ENCODE results near the gene ADAMTS14. TPM values are rescaled to one million over a fixed set of nuclear protein-coding genes. Genes with fewer than 3 reads are reported as not detected.
A peak's percentile ranks its signal among the peaks of the same experiment; 100 is the strongest.

ADAMTS14 gene
- total RNA-seq, 1 experiment from 2014 or later = 1.9 TPM

DNA sequence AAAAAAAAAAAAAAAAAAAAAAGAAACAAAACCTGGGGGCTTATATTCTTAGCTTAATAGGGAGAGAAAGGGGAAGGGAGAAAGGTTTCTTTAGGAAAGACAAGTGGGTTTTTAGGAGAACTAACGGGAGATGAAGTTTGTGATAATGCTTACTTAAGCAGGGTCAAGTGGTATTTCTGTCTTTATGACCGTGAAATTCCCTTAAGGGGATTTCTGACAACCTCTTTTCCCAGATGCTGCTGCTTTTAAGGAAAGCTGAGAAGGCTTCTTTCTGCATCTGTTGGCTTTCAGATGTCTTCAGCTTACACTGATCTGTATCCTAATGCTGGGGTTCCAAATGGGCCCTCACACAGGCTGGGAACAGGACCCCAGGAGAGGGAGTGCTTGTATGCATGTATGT lies 42.6 kb downstream of the ADAMTS14 start:
- BruUV-seq (replicated peaks) = no TSS peak
- intact Hi-C loops (cut with micrococcal nuclease; ENCODE audit: unreplicated experiment) = no loop called here

DNA sequence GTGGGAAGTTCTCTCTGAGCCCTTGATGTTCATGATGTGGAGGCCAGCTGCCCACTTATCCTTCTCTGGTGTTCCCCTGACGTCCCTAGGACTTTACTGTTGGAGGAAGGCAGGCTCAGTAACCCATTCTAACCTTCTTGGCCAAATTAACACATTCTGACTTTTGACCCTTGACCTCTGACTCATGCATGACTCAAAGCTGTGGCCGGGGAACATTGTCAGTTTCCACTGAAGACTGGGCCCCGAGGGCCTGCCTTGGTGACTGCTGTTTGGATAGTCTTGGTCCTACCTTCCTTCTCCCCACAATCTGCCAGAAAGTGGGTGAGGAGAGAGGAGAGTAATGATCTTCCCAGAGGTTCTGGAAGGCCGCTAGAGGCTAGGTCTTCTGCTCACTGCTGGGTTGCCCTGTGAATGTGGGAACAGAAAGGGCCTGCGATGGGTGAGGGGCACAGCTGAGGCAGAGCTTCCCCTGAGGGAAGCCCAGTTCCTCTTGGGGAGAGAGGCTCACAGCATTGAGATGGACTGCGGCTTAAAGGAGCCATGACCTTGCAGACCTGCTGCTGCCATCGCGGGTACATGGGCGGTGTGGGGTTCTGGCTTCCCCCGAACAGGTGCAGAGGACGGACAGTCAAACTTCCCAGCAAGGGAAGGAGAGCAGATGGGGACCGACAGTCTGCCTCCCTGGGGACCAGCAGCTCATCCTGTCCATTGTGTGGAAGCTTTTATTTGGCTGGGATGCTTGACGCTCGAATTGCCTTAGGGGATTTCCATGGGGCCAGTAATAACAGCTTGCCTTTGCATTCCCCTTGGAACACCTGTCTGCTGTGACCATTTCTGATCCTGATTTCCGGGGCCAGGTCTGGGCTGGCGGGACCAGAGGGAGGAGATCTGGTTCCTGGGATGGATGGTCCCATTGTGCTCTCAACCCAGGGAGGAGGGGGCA lies 43.8 kb downstream of the ADAMTS14 start:
- DNase-seq = peak; percentile 69 to 88
- POLR2A ChIA-PET (ENCODE audit: unreplicated experiment) = interaction anchor here (0.7 to 0.9 kb wide), 2 partner anchors 44 to 111 kb away, joined by 4 to 7 read pairs; partner anchors contain the start of gene ADAMTS14
- H2AFZ ChIP-seq = no peak overlapping the region
- peak overlapping the region; percentile 36 for H3K4me2 ChIP-seq
- no peaks in the 10 kb centered on the region for H3K9me3 ChIP-seq (ENCODE audit: insufficient read depth, low read depth)
- peaks cover 23% of the 10 kb centered on the region; the same call in 1 of the 2 replicates for H3F3A ChIP-seq (ENCODE audit: insufficient read depth, low read depth)
- H3K4me1 ChIP-seq (replicated peaks; ENCODE audit: insufficient read depth) = peaks cover 31% of the 10 kb centered on the region
- intact Hi-C loops (cut with micrococcal nuclease; ENCODE audit: unreplicated experiment) = no loop called here
- H3K9me2 ChIP-seq (ENCODE audit: insufficient read depth) = no peaks in the 10 kb centered on the region
- H3K36me3 ChIP-seq (ENCODE audit: low read depth) = no peaks in the 10 kb centered on the region
- TF ChIP-seq, protein P1, sequence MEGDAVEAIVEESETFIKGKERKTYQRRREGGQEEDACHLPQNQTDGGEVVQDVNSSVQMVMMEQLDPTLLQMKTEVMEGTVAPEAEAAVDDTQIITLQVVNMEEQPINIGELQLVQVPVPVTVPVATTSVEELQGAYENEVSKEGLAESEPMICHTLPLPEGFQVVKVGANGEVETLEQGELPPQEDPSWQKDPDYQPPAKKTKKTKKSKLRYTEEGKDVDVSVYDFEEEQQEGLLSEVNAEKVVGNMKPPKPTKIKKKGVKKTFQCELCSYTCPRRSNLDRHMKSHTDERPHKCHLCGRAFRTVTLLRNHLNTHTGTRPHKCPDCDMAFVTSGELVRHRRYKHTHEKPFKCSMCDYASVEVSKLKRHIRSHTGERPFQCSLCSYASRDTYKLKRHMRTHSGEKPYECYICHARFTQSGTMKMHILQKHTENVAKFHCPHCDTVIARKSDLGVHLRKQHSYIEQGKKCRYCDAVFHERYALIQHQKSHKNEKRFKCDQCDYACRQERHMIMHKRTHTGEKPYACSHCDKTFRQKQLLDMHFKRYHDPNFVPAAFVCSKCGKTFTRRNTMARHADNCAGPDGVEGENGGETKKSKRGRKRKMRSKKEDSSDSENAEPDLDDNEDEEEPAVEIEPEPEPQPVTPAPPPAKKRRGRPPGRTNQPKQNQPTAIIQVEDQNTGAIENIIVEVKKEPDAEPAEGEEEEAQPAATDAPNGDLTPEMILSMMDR (conservative IDR thresholded peaks at IDR 0.05) = no peak
- TF ChIP-seq EZH2 (IDR thresholded peaks at IDR 0.05; ENCODE audit: low read depth) = no peak
- no peaks in the 10 kb centered on the region for H3K79me2 ChIP-seq (ENCODE audit: low read depth)
- no TSS peak for BruUV-seq (replicated peaks)
- CTCF ChIA-PET = interaction anchor here (0.6 kb wide), 1 partner anchor 225 kb away, joined by 3 read pairs; no protein-coding TSS in a partner anchor
- H3K4me3 ChIP-seq = no peak overlapping the region
- H3K27me3 ChIP-seq (ENCODE audit: insufficient read depth, low read depth) = no peaks in the 10 kb centered on the region
- no peaks in the 10 kb centered on the region for H4K20me1 ChIP-seq (ENCODE audit: insufficient read depth)
- peak overlapping the region; percentile 41 for H3K27ac ChIP-seq

More for the DNA sequence above, 42.6 kb downstream of the ADAMTS14 start:
- H3K4me2 ChIP-seq = no peak overlapping the region
- H3K9me2 ChIP-seq (ENCODE audit: insufficient read depth) = no peaks in the 10 kb centered on the region
- POLR2A ChIA-PET (ENCODE audit: unreplicated experiment) = interaction anchor here (0.6 kb wide), 1 partner anchor 493 kb away, joined by 3 read pairs; no protein-coding TSS in a partner anchor
- H3K79me2 ChIP-seq (ENCODE audit: low read depth) = no peaks in the 10 kb centered on the region
- no peak for DNase-seq
- H3K4me3 ChIP-seq = no peak overlapping the region
- peaks cover 31% of the 10 kb centered on the region for H3K4me1 ChIP-seq (replicated peaks; ENCODE audit: insufficient read depth)
- H3K27ac ChIP-seq = no peak overlapping the region
- no peaks in the 10 kb centered on the region for H4K20me1 ChIP-seq (ENCODE audit: insufficient read depth)
- no peak overlapping the region for H2AFZ ChIP-seq
- H3K36me3 ChIP-seq (ENCODE audit: low read depth) = no peaks in the 10 kb centered on the region
- CTCF ChIA-PET = interaction anchor here (0.7 kb wide), 1 partner anchor 252 kb away, joined by 13 read pairs; no protein-coding TSS in a partner anchor
- H3K9me3 ChIP-seq (ENCODE audit: insufficient read depth, low read depth) = no peaks in the 10 kb centered on the region
- TF ChIP-seq EZH2 (IDR thresholded peaks at IDR 0.05; ENCODE audit: low read depth) = no peak
- TF ChIP-seq, protein P1 (conservative IDR thresholded peaks at IDR 0.05) = no peak
- peaks cover 23% of the 10 kb centered on the region; the same call in 1 of the 2 replicates for H3F3A ChIP-seq (ENCODE audit: insufficient read depth, low read depth)
- H3K27me3 ChIP-seq (ENCODE audit: insufficient read depth, low read depth) = no peaks in the 10 kb centered on the region

- Histone ChIP-seq H3K4me3 (no peak overlapping the region), H3K36me3 (ENCODE audit: low read depth) (no peaks in the 10 kb centered on the region), H2AFZ (no peak overlapping the region), H3K27ac (peak overlapping the region; percentile 80), H3K4me2 (peak overlapping the region; percentile 59), H3K27me3 (ENCODE audit: insufficient read depth, low read depth) (no peaks in the 10 kb centered on the region), H4K20me1 (ENCODE audit: insufficient read depth) (no peaks in the 10 kb centered on the region), H3K79me2 (ENCODE audit: low read depth) (no peaks in the 10 kb centered on the region), H3F3A (ENCODE audit: insufficient read depth, low read depth) (peaks cover 16% of the 10 kb centered on the region), H3K4me1 (replicated peaks; ENCODE audit: insufficient read depth) (peaks cover 26% of the 10 kb centered on the region), H3K9me3 (ENCODE audit: insufficient read depth, low read depth) (no peaks in the 10 kb centered on the region), H3K9me2 (ENCODE audit: insufficient read depth) (no peaks in the 10 kb centered on the region)
- ChIA-PET CTCF (no interaction called here), POLR2A (ENCODE audit: unreplicated experiment) (no interaction called here)
- intact Hi-C loops (cut with micrococcal nuclease; ENCODE audit: unreplicated experiment) = no loop called here
- no TSS peak for BruUV-seq (replicated peaks)
- peak; percentile 40 to 93 for DNase-seq
- TF ChIP-seq, protein P1 (conservative IDR thresholded peaks at IDR 0.05) = no peak
- no peak for TF ChIP-seq EZH2 (IDR thresholded peaks at IDR 0.05; ENCODE audit: low read depth)
Observed at GRCh38 chr10:70722820-70723424, 50.6 kb downstream of the ADAMTS14 start.
